GM18508 (cell line): ENCODE data around the gene ANO3.

ENCODE experiments used
- ATAC-seq: cut with Tn5 transposase; IDR thresholded peaks from one replicate; pipeline ENCODE4 v1.9.1; 2021; ENCODE audit warnings: moderate number of reproducible peaks; ENCODE audit not compliant: insufficient read depth, unreplicated experiment

The ANO3 gene

DNA sequence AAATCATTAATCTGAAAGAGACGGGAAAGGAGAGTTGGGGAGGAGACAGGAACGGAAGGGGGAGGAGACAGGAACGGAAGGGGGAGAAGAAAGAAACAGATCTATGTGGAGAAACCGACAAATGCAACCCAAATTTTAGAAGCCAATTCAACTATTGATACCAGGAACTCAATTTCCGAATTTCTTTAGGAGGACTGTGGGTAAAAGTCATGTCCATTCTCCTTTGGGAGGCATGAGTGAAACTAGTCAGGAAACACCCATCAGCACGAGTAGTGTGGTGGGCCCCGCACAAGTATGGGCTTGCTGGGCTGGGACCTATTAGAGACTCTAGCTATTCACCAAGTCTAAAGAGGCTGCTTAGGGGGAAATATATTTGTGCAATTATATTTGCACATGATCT, 18.1 kb downstream of the ANO3 start:
- no peak for ATAC-seq

DNA sequence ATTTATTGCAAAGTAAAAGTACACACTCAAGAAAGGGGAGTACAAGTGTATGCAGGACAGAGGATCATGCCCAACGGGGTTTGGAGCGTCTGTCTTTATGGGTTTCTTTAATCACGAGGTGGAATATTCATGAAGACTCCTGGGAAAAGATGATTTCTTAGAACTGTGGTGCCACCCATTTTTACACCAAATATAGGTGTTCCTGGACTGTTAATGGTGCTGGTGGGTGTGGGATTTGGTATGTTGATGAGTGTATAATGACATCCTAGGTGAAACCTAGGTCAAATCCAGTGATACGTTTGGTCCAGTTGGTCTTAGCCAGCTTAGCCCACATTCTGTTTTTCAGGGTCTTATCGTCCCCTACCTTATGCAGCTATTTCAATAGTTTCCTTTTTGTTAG, 21.1 kb downstream of the ANO3 start:
- ATAC-seq = no peak

DNA sequence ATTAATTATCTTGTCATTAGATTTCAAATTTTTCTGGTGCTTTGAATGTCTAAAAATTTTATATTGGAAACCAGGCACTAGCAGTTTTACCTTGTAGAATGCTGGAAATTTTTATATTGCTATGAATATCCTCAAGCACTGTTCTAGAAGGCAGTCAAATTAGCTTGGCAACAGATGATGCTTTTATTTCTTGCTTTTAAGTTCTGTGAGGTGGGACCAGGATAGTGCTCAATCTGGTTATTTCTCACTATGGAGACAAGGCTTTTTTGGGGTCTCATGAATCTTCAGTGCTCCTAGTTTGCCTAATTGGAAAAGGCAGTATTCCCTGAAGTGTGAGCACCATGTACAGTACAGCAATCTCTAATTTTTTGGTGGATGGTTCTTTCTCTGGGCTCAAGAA, 27.1 kb downstream of the ANO3 start:
- ATAC-seq = no peak

DNA sequence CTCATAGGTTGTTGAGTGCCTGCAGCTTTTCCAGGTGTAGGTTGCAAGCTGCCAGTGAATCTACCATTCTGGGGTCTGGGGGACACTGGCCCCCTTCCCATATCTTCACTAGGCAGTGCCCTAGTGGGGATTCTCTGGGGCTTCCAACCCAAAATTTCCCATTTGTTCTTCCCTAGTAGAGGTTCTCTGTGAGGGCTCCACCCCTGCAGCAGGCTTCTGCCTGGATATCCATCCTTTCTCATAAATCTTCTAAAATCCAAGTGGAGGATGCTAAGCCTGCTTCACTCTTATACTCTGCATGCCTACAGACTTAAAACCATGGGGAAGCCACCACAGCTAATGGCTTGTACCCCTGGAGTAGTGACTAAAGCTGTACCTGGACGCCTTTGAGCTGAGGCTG, 33.4 kb downstream of the ANO3 start:
- ATAC-seq = no peak

DNA sequence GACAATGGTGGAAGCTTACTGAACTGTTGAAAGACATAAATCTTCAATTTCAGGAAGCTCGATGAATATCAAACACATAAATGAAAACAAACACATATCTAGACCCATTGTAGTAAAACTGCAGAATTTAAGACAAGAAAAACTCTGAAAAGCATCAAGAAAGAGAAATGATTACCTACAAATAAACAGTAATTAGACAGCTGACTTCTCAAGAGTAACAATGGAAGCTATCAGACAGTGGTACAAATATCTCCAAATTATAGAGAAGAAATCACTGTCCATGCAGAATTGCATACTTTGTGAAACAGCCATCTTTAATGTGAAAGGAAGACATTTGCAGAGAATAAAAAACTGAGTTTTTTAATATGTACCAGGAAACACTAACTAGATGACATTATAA, 45.7 kb downstream of the ANO3 start:
- ATAC-seq = no peak

DNA sequence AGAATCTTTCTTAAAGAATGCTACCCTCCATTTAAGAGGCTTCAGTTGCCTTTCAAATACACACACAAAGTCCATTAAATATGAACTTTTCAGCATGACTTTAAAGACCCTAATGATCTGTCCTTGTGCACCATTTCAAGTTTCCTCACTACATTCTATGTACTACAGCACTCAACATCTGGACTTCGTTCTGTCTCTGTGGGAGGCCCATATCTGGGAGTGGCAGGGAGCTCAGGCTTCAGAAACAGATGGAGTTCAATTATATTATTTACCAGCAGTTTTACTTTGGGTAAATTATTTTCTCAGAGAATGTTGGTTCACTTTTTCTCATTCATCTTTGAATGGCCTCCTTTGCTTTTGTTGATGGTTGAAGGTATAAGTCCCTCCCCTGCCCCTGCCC, 67.4 kb downstream of the ANO3 start:
- ATAC-seq = no peak

DNA sequence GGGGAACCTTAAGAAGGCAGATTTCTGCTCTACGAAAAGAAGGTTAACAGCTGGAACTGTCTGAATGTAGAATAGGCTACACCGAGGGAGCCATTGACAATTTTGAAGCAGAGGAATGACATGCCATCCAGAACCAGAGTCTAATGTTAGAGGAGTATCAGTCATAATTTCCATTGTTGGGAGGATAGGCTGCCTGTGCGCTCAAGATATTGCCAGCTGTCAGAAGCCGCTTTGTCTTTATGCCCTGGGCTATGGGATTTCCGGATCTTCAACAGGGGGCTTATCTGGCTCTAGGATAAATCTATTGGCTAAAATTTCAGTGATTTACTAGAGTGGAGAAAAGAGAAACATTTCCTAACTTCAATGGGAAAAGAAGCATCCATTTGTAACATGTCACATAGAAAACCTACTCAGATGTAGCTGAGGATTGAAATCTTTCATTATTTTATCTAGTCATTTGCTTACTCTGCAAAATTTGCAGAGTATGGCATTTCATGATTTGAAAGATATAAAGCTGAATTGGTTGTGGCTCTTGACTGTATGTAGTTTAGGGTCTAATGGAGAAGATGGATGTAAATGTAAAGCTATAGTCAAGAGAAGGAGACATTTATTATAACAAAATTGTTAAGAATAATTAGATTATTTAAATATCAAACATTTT, 78.9 kb downstream of the ANO3 start:
- no peak for ATAC-seq

DNA sequence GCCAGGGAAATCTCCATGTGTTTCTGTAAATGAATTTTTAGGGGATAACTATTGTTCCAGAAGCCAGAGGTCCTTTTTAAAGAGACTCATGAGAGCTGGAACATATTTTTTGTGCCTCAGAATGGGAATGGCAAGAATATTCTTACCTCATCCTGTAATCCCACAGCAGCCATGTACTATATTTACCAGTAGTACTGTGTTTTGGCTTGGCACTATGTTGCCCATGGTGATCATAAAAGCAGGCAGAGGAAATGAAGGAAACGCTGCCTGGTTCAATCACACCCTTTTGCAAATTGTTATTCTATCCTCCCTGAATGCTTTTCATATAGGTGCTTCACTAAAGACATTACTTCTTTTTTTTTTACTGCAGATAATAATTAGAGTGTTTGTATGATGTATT, 81.0 kb downstream of the ANO3 start:
- no peak for ATAC-seq

DNA sequence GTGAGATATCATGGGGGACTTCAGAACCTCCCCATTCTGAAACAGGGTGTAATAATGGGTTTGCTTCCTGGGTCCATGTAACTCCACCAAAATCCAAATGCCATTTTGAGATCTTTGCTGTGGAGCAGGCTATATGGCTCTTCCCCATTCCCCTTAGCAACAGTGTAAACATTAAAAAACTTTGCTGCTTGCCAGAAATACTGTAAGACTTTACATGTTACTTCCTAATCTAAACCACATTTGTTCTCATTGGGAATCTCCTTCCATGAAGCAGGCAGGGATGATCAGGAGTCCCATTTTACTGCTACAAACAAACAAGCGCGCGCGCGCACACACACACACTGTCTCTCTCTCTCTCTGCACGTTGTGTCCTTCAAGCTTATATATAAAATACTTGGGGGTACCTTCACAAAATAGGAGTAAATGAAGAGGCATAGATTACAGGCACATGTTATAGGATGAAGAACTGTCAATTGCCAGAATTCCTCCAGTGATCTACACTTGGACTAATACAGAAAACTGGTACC, 86.5 kb downstream of the ANO3 start:
- no peak for ATAC-seq

DNA sequence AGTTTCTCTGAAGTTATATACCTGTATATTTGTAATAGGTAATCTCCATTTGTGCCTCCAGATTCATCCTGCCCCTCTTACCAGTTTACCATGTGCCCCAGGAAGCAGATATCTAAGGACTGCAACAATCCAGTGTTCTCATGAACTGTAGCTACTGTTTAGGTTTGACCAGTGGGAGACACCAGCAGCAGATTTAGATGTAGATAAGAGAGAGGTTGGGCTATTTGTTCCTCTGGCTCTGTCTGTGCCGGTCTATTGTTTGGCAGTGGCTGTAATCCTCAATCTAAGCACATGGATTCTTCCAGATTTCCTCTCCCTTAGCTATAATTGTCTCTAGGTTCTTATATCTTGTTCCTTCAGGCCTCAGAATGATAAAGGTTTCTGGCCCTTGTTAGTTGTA, 88.4 kb downstream of the ANO3 start:
- no peak for ATAC-seq

DNA sequence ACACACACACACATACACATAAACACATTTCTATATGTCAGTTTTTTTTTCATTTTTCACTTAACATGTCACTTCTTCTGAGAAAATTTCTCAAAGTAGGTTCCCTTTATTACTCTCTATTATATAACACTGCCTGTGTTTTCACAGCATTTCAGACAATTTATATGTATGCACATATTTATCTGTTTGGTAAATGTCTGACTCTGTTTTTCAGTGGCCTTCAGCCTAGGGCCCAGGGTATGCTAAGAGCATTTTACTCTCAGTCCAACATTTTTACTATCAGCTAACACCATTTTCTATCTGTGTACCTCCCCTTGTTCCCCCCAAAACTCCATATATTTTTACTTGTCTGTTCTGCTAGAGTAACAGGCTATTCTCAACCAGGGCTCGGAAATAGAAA, 92.3 kb downstream of the ANO3 start:
- no peak for ATAC-seq

DNA sequence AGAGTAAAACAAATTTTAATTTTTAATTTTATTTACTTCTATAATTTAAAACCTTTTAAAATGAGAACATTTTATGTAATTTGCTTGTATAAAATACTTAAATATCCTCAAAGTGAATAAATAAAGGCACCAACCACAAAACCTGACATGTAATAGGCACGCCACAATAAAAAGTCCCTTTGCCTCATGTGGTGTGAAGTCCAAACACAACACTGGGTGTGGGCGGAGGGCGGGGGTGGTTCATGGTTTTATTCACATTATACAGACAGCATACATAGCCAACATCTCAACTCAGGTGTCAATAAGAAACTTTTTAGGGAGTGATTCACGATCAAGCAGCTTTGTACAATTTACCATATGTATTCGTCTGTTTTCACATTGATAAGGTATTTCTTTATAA, 107.9 kb downstream of the ANO3 start:
- ATAC-seq = no peak

DNA sequence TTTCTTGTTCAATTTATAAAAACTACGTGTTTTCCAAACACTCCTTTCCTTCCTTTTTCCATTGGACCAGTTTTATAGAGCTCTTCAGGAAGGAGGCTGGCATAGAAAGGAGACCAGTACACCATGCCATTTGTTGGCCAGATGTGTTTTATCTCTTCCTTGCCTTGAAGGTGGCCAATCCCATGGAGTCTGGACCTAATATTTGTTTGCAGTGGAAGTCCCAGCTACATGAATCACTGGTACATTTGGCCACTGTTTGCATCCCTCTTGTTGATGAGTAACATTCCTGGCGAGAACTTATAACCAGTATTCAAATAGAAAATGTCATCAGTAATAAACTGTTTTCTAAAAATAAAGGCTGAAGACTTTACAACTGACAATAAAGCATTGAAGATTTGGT, 110.2 kb downstream of the ANO3 start:
- ATAC-seq = no peak

DNA sequence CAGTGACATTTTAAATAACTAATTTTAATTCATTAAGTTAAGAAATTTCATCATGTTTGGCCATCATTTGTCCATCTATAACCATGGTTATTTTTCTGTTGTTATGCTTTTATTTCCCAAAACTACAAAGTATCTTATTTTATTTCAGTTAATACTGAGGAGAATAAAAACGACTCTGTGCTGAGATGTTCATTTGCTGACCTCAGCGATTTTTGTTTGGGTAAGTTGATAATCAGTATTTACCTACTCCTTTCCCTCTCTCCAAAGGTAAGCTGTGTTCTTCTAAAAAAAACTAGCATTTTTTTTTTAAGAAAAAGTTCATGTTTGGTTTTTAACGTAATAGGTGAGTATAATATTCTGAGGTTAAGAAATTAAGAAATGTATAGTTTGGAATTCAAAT, 111.7 kb downstream of the ANO3 start:
- ATAC-seq = no peak

DNA sequence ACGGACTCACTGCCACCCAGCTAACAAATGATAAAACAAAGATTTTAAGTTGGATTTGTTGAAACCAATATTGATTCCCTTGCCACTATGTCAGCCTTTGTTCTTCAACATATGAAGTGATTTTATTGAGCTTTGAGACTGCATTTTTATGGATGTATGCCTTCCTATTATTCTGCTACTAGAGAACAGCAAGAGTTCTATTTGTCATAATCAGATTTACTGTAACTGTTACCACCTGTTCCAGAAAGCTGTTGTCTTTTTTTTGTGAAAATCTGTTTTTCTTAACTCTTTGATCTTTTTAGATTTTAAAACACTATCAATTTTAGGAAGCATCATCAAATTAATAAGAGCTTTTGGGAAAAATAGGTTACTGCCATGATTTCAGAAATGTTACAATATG, 125.7 kb downstream of the ANO3 start:
- no peak for ATAC-seq

DNA sequence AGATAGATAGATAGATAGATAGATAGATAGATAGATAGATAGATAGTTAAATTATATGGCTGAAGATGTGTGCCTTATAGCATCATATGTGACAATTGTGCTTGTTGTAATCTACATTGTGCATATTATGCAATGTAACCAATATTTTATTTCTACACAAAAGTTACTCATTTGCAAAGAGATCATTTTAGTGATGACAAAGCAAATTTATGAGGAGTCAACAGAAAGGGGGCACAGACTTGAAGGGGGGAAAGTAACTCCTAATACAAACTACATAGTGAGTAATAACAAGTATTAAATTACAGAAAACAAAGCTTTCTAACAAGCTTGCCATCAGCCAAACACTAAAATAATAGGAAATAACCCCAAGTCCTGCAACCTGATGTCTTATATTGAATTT, 133.3 kb downstream of the ANO3 start:
- ATAC-seq = no peak

DNA sequence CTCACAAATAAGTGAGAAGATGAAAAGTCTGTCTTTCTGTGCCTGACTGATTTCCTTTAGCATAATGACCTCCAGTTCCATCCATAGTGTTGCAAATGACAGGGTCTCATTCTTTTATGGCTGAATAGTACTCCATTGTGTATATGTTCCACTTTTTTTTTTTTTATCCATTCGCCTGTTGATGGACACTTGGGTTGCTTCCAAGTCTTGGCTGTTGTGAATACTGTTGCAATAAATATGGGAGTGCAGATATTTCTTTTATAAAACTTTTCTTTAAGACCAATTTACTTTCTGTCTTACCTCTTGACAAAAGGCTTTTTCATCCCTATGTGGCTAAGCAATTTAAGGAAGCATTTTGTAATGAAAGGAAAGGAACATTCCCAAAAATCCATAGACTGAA, 135.6 kb downstream of the ANO3 start:
- ATAC-seq = no peak

DNA sequence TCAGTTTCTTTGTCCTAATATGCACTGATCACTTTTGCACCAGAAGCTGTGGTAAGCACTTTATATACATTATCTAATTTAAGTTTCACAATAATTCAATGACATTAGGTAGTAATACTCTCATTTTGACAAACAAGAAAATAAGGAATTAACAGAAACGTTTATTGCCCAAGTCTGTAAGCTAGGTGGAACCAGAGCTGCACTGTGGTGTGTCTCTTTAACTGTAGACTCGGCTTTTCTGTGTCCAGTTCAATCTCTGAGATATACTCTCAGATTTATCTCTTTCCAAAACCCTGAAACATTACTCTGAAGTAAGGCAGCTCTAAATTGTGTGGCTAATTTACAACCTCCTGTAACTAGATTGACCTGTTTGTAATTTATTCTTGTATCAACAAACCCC, 139.1 kb downstream of the ANO3 start:
- no peak for ATAC-seq

DNA sequence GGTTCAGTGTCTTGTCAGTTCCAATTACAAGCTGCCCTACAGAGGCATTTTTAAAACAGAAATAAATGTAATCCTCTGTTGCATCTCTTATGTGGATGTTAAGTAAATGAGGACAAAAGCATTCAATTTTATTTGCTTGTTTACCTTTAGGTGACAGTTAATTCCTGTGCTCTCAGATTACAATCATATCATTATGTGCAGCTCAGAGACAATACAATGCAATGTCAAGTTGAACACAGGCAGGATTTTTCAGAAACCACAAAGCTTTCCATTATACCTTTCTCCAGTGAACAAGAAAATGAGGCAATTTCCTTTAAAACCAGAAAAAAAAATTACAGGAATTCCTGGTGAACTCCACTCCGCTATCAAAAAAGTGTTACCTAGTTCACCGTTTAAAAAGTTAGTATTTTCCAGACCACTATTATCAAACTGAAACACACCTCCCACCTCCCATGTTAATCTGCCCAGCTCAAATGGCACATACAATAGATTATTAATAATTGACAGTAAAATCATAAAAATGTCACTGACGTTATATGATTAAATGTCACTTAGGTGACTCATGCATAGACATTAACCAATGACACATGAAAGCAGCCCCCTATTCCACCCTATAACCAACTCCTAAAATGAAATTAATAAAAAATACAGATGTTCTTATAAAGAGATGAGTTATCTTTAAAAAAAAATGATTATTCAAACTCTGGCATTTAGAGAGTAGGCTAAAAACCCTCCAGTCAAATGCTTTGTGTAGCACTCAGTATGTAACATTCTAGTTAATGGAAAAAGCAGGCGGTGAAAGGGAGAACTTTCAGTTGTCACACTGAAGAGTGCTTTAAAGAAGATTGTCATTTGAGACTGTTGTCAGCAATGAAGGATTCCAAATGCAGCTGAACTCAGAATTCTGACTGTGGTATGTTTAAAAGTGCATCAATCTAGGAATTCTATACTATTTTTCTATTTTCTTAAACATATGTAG, 141.6 kb downstream of the ANO3 start:
- no peak for ATAC-seq

DNA sequence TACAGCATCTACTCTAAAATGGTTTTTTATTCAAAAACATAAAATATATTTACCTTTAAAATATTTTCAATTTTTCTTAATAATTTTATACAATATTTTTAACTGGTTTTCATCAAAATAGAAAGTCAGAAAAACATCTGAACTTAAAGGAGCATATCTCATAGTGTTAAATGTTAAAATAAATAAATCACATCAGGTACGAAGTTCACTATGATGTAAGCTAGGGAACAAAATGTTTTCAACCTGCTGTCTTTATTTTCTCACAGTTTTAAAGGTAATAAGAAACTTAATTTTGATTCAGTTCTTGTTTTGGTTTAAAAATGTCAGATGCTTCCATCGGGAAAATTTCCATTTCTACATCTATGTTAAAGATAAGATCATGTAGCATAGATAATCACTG, 142.5 kb downstream of the ANO3 start:
- no peak for ATAC-seq

DNA sequence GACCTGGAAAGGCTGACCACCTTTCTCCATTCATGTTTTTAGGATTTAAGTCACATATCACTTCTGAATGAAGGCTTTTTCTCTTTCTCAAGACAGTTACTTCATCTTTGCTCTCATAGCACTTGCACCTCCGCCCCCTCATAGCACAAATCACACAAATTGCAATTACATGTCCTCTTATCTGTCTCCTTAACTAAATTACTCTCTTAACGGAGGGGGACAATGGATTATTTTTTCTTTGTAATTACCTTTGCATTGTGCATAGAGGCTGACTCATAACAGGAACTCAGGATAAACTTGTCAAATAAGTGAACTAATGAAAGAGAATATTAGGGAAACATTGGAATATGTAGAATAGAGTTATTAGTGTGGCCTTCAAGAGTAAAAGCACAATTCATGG, 145.5 kb downstream of the ANO3 start:
- ATAC-seq = no peak

DNA sequence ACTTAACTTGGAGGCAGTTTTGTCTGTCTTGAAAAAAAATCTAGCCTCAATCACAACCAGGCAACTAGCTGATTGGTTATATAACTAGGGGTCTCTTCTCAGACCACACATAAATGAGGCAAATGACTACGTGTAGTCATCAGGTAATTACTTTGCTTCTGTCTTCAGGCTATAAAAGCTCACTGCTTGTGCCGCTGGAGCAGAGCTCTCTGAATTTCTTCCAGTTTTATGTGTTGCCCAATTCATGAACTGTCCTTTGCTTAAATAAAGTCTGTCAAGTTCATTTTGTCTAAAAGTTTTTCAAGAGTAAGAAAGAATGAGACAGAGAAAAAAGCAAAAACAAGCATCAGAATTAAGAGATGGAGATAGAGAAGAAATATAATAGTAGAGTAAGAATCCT, 146.8 kb downstream of the ANO3 start:
- no peak for ATAC-seq
